ENCODE data around the gene NEB. TPM values are rescaled to one million over a fixed set of nuclear protein-coding genes. Genes with fewer than 3 reads are reported as not detected.
"Not testable (repeated sequence)": the region's sequence is repeated elsewhere in the genome, so short reads cannot be mapped to it uniquely, and the experiment has no call there.

The NEB gene
- total RNA-seq, 1 donor from 2014 or later = 1.0 TPM

GRCh38 chr2:151591908-151592255 is 142.4 kb downstream of the NEB start:
- DNase-seq (ENCODE audit: low spot score); H3K9me3 Mint-ChIP-seq (ENCODE audit: low read depth); H3K36me3 Mint-ChIP-seq (ENCODE audit: low read depth); H3K27me3 Mint-ChIP-seq (ENCODE audit: low read depth); H3K27ac Mint-ChIP-seq (ENCODE audit: unreplicated experiment); H3K4me3 Mint-ChIP-seq (ENCODE audit: unreplicated experiment); H3K4me1 Mint-ChIP-seq (ENCODE audit: low read depth): not testable (repeated sequence)

- not testable (repeated sequence) for H3K27ac Mint-ChIP-seq (ENCODE audit: unreplicated experiment); H3K27me3 Mint-ChIP-seq (ENCODE audit: low read depth); DNase-seq (ENCODE audit: low spot score); H3K4me1 Mint-ChIP-seq (ENCODE audit: low read depth); H3K4me3 Mint-ChIP-seq (ENCODE audit: unreplicated experiment); H3K9me3 Mint-ChIP-seq (ENCODE audit: low read depth); H3K36me3 Mint-ChIP-seq (ENCODE audit: low read depth)
- peak; percentile 69 for TF ChIP-seq CTCF (IDR thresholded peaks at IDR 0.05)
These were observed 142.9 kb downstream of the NEB start for GRCh38 chr2:151591250-151591907.

- not testable (repeated sequence) for DNase-seq (ENCODE audit: low spot score); H3K4me3 Mint-ChIP-seq (ENCODE audit: unreplicated experiment); H3K9me3 Mint-ChIP-seq (ENCODE audit: low read depth); H3K36me3 Mint-ChIP-seq (ENCODE audit: low read depth); H3K27ac Mint-ChIP-seq (ENCODE audit: unreplicated experiment); H3K27me3 Mint-ChIP-seq (ENCODE audit: low read depth); H3K4me1 Mint-ChIP-seq (ENCODE audit: low read depth)
These were observed 153.0 kb downstream of the NEB start for GRCh38 chr2:151581300-151581699.

GRCh38 chr2:151580697-151581096 is 153.6 kb downstream of the NEB start:
- H3K36me3 Mint-ChIP-seq (ENCODE audit: low read depth); H3K9me3 Mint-ChIP-seq (ENCODE audit: low read depth); DNase-seq (ENCODE audit: low spot score); H3K27me3 Mint-ChIP-seq (ENCODE audit: low read depth); H3K4me3 Mint-ChIP-seq (ENCODE audit: unreplicated experiment); H3K27ac Mint-ChIP-seq (ENCODE audit: unreplicated experiment); H3K4me1 Mint-ChIP-seq (ENCODE audit: low read depth): not testable (repeated sequence)

GRCh38 chr2:151577116-151577515 is 157.2 kb downstream of the NEB start:
- Mint-ChIP-seq H3K9me3 (ENCODE audit: low read depth) (no peaks in the 10 kb centered on the region), H3K4me1 (ENCODE audit: low read depth) (no peaks in the 10 kb centered on the region), H3K27ac (ENCODE audit: unreplicated experiment) (no peak overlapping the region), H3K36me3 (ENCODE audit: low read depth) (no peaks in the 10 kb centered on the region), H3K4me3 (ENCODE audit: unreplicated experiment) (no peak overlapping the region), H3K27me3 (ENCODE audit: low read depth) (no peaks in the 10 kb centered on the region)
- DNase-seq (ENCODE audit: low spot score) = no peak
- TF ChIP-seq CTCF (IDR thresholded peaks at IDR 0.05) = no peak

GRCh38 chr2:151576080-151576479 is 158.2 kb downstream of the NEB start:
- Mint-ChIP-seq H3K4me1 (ENCODE audit: low read depth) (no peaks in the 10 kb centered on the region), H3K27me3 (ENCODE audit: low read depth) (no peaks in the 10 kb centered on the region), H3K4me3 (ENCODE audit: unreplicated experiment) (no peak overlapping the region), H3K36me3 (ENCODE audit: low read depth) (no peaks in the 10 kb centered on the region), H3K9me3 (ENCODE audit: low read depth) (no peaks in the 10 kb centered on the region), H3K27ac (ENCODE audit: unreplicated experiment) (no peak overlapping the region)
- no peak for DNase-seq (ENCODE audit: low spot score)
- no peak for TF ChIP-seq CTCF (IDR thresholded peaks at IDR 0.05)

- TF ChIP-seq CTCF (IDR thresholded peaks at IDR 0.05) = no peak
- Mint-ChIP-seq H3K4me1 (ENCODE audit: low read depth) (no peaks in the 10 kb centered on the region), H3K36me3 (ENCODE audit: low read depth) (no peaks in the 10 kb centered on the region), H3K4me3 (ENCODE audit: unreplicated experiment) (no peak overlapping the region), H3K9me3 (ENCODE audit: low read depth) (no peaks in the 10 kb centered on the region), H3K27ac (ENCODE audit: unreplicated experiment) (no peak overlapping the region), H3K27me3 (ENCODE audit: low read depth) (no peaks in the 10 kb centered on the region)
- DNase-seq (ENCODE audit: low spot score) = no peak
These were observed 158.9 kb downstream of the NEB start for GRCh38 chr2:151575338-151575737.
